PC-3 (cell line): Measurements from ENCODE around the gene PCDHB10. TPM values are rescaled to one million over a fixed set of nuclear protein-coding genes. Genes with fewer than 3 reads are reported as not detected.
"Not testable (repeated sequence)": the region's sequence is repeated elsewhere in the genome, so short reads cannot be mapped to it uniquely, and the experiment has no call there.

Source experiments
- ATAC-seq: fragments of 200-7000 bp; cut with Tn5 transposase; 2 replicates; pipeline ENCODE4 v1.9.1; 2020; ENCODE audit warnings: mild to moderate bottlenecking, moderate library complexity
- BruUV-seq: library from RNA; stranded (reverse); fragments of 400-500 nt; replicated peaks from 2 replicates; lab custom pipeline; 2021; lab: Mats Ljungman, UMichigan
- CTCF ChIA-PET: fragments of 300-600 bp; sonication (Branson Sonifier 250); formaldehyde crosslinking; loops from one replicate; lab custom pipeline; 2022; ENCODE audit warnings: antibody characterized with exemption; lab: Charles Lee
- POLR2A ChIA-PET: fragments of 300-600 bp; sonication (Branson Sonifier 250); formaldehyde crosslinking; loops from one replicate; lab custom pipeline; 2022; ENCODE audit warnings: antibody characterized with exemption; ENCODE audit not compliant: unreplicated experiment; lab: Charles Lee
- DNase-seq: peaks from one replicate; pipeline ENCODE4 v3.0.0-alpha.2; 2015
- H2AFZ ChIP-seq: fragments of 300-600 bp; sonication (generic); 2 replicates; pipeline ENCODE4 v1.6.0; 2016; ENCODE audit warnings: antibody characterized with exemption, low read length
- H3F3A ChIP-seq: fragments of 300-600 bp; sonication (generic); one replicate; pipeline ENCODE4 v1.6.0; 2017; ENCODE audit warnings: antibody characterized with exemption, low read length, control low read depth, mild to moderate bottlenecking; ENCODE audit not compliant: unreplicated experiment
- H3K27ac ChIP-seq: fragments of 300-600 bp; sonication (generic); 2 replicates; pipeline ENCODE4 v1.5.1; 2016; ENCODE audit warnings: mild to moderate bottlenecking, low read length
- H3K27me3 ChIP-seq: fragments of 300-600 bp; sonication (generic); 2 replicates; pipeline ENCODE4 v1.6.1; 2016; ENCODE audit warnings: low read length, mixed read lengths
- H3K36me3 ChIP-seq: fragments of 300-600 bp; sonication (generic); 2 replicates; pipeline ENCODE4 v1.6.1; 2016; ENCODE audit warnings: low read depth, mixed run types, low read length, mixed read lengths
- H3K4me1 ChIP-seq: fragments of 300-600 bp; sonication (generic); 2 replicates; pipeline ENCODE4 v1.5.1; 2016; ENCODE audit warnings: low read length; ENCODE audit not compliant: insufficient read depth
- H3K4me2 ChIP-seq: fragments of 300-600 bp; sonication (generic); 2 replicates; pipeline ENCODE4 v1.6.0; 2016; ENCODE audit warnings: low read length
- H3K4me3 ChIP-seq: fragments of 300-600 bp; sonication (generic); 2 replicates; pipeline ENCODE4 v1.5.1; 2016; ENCODE audit warnings: mild to moderate bottlenecking, low read length, mixed read lengths
- H3K79me2 ChIP-seq: fragments of 300-600 bp; sonication (generic); 2 replicates; pipeline ENCODE4 v1.6.1; 2017; ENCODE audit warnings: low read length, mixed read lengths
- H3K9ac ChIP-seq: fragments of 300-600 bp; sonication (generic); 2 replicates; pipeline ENCODE4 v1.6.0; 2016; ENCODE audit warnings: mild to moderate bottlenecking, low read length
- H3K9me2 ChIP-seq: fragments of 300-600 bp; sonication (generic); replicated peaks from 2 replicates; pipeline ENCODE4 v1.6.1; 2016; ENCODE audit warnings: mixed run types, low read length, mixed read lengths
- H3K9me3 ChIP-seq: fragments of 300-600 bp; sonication (generic); 2 replicates; pipeline ENCODE4 v1.6.1; 2016; ENCODE audit warnings: low read length, mixed read lengths
- H4K20me1 ChIP-seq: fragments of 300-600 bp; sonication (generic); 2 replicates; pipeline ENCODE4 v1.6.1; 2016; ENCODE audit warnings: low read length, mixed read lengths
- CTCF ChIP-seq: fragments of 300-600 bp; sonication (generic); conservative IDR thresholded peaks from 2 replicates; pipeline ENCODE4 v1.5.1; 2017; ENCODE audit warnings: antibody characterized with exemption, low read depth, mild to moderate bottlenecking, low read length
- EZH2 ChIP-seq: fragments of 300-600 bp; sonication (generic); IDR thresholded peaks from one replicate; pipeline ENCODE4 v1.6.1; 2017; ENCODE audit warnings: antibody characterized with exemption, mild to moderate bottlenecking, low read length; ENCODE audit not compliant: unreplicated experiment
- EZH2phosphoT487 ChIP-seq: fragments of 300-600 bp; sonication (generic); IDR thresholded peaks from 2 replicates; pipeline ENCODE4 v1.6.1; 2018; ENCODE audit warnings: mild to moderate bottlenecking, antibody characterized with exemption, low read length, borderline replicate concordance
- intact Hi-C: fragments of 100-400 bp; cut with micrococcal nuclease; formaldehyde crosslinking; loops from 2 replicates; pipeline ENCODE4 v1.9.0; 2023
- total RNA-seq: library from RNA; depleted of rRNA; stranded (reverse); fragments of >200 nt; gene quantifications from 2 replicates; pipeline ENCODE4 v1.2.3, GENCODE V29; 2014

The PCDHB10 gene
- total RNA-seq, 1 experiment from 2014 or later = 0.33 TPM

DNA sequence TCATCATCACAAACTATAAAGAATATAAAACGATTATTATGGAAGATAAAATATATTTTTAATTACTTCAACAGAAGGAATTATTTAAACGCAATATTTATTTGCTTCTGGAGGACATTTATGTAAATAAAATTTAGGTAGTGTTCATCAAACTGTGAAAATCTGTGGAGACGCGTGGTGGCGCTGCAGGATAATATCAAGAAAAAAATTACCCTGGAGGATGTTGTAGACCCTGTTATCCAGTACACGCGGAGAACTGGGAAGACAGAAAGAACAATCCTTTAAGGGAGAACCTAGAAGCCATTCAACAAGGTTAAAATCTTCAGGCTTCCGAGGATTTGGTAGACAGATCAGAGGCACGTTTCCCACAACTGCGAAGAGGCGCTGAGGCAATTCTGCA, 16.3 kb downstream of the PCDHB10 start, which contains the start of gene PCDHB12:
TSS of gene PCDHB12 (plus strand) at position 242 of the 400 bp plus-strand sequence. CDS start 189 bp downstream, outside the sequence.
- no peak within 1 kb of the TSS for H3K4me2 ChIP-seq
- no peaks in the 10 kb centered on the region for H3K9me2 ChIP-seq
- H3K27me3 ChIP-seq = no peaks in the 10 kb centered on the region
- intact Hi-C loops = no loop called here
- no peak within 1 kb of the TSS for H3K4me3 ChIP-seq
- H4K20me1 ChIP-seq = no peaks in the 10 kb centered on the region
- ChIA-PET POLR2A (no interaction called here), CTCF (no interaction called here)
- no peaks in the 10 kb centered on the region for H3F3A ChIP-seq
- no peak within 1 kb of the TSS for H3K9ac ChIP-seq
- H3K36me3 ChIP-seq = no peaks in the 10 kb centered on the region
- peak within 1 kb of the TSS; percentile 42; the same call in 1 of the 2 replicates for H2AFZ ChIP-seq
- ATAC-seq (no peak), DNase-seq (peak; percentile 20)
- H3K27ac ChIP-seq = no peak within 1 kb of the TSS
- no peaks in the 10 kb centered on the region for H3K4me1 ChIP-seq
- TF ChIP-seq EZH2 (no peak), EZH2phosphoT487 (no peak), CTCF (peak; percentile 28; the same call in 1 of the 2 replicates)
- H3K9me3 ChIP-seq = no peaks in the 10 kb centered on the region
- BruUV-seq = no TSS peak
- H3K79me2 ChIP-seq = no peaks in the 10 kb centered on the region

- H3F3A ChIP-seq, H3K9me2 ChIP-seq, DNase-seq, H3K27ac ChIP-seq, H3K79me2 ChIP-seq, H2AFZ ChIP-seq, H3K4me1 ChIP-seq, intact Hi-C loops, H3K4me2 ChIP-seq, H3K9me3 ChIP-seq, ATAC-seq, POLR2A ChIA-PET, H3K27me3 ChIP-seq, H4K20me1 ChIP-seq, CTCF ChIA-PET, H3K4me3 ChIP-seq, H3K9ac ChIP-seq, BruUV-seq, H3K36me3 ChIP-seq: not testable (repeated sequence)
Measured at GRCh38 chr5:141210281-141210680, 18.1 kb downstream of the PCDHB10 start.

- H3K4me3 ChIP-seq, BruUV-seq, H3K9me3 ChIP-seq, H3K79me2 ChIP-seq, H3K9ac ChIP-seq, H3K9me2 ChIP-seq, intact Hi-C loops, H3F3A ChIP-seq, H3K4me2 ChIP-seq, H3K27me3 ChIP-seq, H3K36me3 ChIP-seq, H2AFZ ChIP-seq, CTCF ChIA-PET, DNase-seq, POLR2A ChIA-PET, H4K20me1 ChIP-seq, H3K4me1 ChIP-seq, H3K27ac ChIP-seq, ATAC-seq: not testable (repeated sequence)
Measured at GRCh38 chr5:141210849-141211248, 18.7 kb downstream of the PCDHB10 start.

DNA sequence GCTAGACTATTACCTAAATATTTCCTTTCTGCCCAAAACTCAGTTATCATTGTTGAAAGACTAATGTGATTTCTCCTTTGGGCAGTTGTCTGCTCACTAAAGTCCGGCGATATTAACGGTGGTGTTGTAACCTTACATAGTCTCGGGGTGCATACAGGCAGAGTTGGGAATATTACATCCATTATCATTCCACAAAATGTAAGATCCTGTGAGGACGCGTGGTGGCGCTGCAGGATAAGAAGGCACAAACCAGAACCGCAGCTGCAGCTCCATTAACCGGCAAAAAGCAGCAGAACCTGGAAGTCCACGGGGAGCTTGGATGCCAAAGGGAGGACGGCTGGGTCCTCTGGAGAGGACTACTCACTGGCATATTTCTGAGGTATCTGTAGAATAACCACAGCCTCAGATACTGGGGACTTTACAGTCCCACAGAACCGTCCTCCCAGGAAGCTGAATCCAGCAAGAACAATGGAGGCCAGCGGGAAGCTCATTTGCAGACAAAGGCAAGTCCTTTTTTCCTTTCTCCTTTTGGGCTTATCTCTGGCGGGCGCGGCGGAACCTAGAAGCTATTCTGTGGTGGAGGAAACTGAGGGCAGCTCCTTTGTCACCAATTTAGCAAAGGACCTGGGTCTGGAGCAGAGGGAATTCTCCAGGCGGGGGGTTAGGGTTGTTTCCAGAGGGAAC, 21.6 kb downstream of the PCDHB10 start, which contains the start of gene PCDHB13:
TSS of gene PCDHB13 (plus strand) at position 264 of the 684 bp plus-strand sequence. CDS start at position 469, 205 bp downstream.
- H3K36me3 ChIP-seq, H4K20me1 ChIP-seq, H3K9me2 ChIP-seq, H3K4me3 ChIP-seq, H3F3A ChIP-seq, H2AFZ ChIP-seq, CTCF ChIA-PET, intact Hi-C loops, H3K4me1 ChIP-seq, H3K27me3 ChIP-seq, POLR2A ChIA-PET, H3K27ac ChIP-seq, H3K9me3 ChIP-seq, H3K9ac ChIP-seq, H3K4me2 ChIP-seq, H3K79me2 ChIP-seq: not testable (repeated sequence)
- BruUV-seq = TSS peak; percentile 41
- DNase-seq (peak; percentile 7), ATAC-seq (peak; percentile 22)
- 0 out of 2 replicates have a peak, but pooled peaks have one; percentile 18 for TF ChIP-seq CTCF

DNA sequence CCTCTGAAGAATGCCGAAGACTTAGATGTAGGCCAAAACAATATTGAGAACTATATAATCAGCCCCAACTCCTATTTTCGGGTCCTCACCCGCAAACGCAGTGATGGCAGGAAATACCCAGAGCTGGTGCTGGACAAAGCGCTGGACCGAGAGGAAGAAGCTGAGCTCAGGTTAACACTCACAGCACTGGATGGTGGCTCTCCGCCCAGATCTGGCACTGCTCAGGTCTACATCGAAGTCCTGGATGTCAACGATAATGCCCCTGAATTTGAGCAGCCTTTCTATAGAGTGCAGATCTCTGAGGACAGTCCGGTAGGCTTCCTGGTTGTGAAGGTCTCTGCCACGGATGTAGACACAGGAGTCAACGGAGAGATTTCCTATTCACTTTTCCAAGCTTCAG, 22.4 kb downstream of the PCDHB10 start:
- ATAC-seq, CTCF ChIA-PET: not testable (repeated sequence)

More for the DNA sequence above, 22.4 kb downstream of the PCDHB10 start:
- H3K27ac ChIP-seq, BruUV-seq, H3F3A ChIP-seq, H3K9me3 ChIP-seq, intact Hi-C loops, H3K9me2 ChIP-seq, H3K36me3 ChIP-seq, H3K9ac ChIP-seq, H3K27me3 ChIP-seq, H3K4me2 ChIP-seq, H2AFZ ChIP-seq, POLR2A ChIA-PET, H3K4me1 ChIP-seq, H4K20me1 ChIP-seq, H3K4me3 ChIP-seq, H3K79me2 ChIP-seq, DNase-seq: not testable (repeated sequence)
